PC-9 (cell line): ENCODE measurements around the gene C10orf95.

Experiments
- EZH2 ChIP-seq: fragments of 200-600 bp; sonication (generic); IDR thresholded peaks from 2 replicates; pipeline ENCODE4 v1.8.0; 2017; ENCODE audit warnings: antibody characterized with exemption, low read depth
- TF ChIP-seq, protein P1 (sequence below): fragments of 200-600 bp; sonication (generic); conservative IDR thresholded peaks from 2 replicates; pipeline ENCODE4 v1.6.1; 2017; ENCODE audit warnings: mixed run types, antibody characterized with exemption, mild to moderate bottlenecking, moderate library complexity

DNA sequence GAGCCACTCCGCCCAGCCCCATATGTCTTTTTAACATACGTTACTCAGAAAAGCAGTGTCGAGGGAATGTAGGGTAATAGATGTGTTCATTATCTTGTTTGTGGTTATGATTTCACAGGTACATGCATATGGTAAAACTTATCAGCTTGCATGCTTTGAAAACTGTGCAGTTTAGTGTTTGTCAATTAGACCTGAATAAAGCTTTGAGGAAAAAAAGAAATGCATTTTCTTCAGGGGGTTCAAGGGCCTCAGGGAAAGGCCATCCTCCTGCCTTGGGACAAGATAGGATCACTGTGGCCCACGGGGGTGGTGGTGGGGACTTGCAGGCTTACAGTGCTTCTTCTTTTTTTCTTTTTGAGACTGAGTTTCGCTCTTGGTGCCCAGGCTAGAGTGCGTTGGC lies 16.0 kb upstream of the C10orf95 start:
- TF ChIP-seq, protein P1, sequence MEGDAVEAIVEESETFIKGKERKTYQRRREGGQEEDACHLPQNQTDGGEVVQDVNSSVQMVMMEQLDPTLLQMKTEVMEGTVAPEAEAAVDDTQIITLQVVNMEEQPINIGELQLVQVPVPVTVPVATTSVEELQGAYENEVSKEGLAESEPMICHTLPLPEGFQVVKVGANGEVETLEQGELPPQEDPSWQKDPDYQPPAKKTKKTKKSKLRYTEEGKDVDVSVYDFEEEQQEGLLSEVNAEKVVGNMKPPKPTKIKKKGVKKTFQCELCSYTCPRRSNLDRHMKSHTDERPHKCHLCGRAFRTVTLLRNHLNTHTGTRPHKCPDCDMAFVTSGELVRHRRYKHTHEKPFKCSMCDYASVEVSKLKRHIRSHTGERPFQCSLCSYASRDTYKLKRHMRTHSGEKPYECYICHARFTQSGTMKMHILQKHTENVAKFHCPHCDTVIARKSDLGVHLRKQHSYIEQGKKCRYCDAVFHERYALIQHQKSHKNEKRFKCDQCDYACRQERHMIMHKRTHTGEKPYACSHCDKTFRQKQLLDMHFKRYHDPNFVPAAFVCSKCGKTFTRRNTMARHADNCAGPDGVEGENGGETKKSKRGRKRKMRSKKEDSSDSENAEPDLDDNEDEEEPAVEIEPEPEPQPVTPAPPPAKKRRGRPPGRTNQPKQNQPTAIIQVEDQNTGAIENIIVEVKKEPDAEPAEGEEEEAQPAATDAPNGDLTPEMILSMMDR: no peak
- no peak for TF ChIP-seq EZH2
